Glomerular visceral epithelial cell (primary cell): ENCODE data around the gene SNAPC2.

Experiments
- DNase-seq: peaks from one replicate; pipeline ENCODE4 v3.0.0-alpha.2; 2016; ENCODE audit errors: extremely low spot score

The SNAPC2 gene

DNA sequence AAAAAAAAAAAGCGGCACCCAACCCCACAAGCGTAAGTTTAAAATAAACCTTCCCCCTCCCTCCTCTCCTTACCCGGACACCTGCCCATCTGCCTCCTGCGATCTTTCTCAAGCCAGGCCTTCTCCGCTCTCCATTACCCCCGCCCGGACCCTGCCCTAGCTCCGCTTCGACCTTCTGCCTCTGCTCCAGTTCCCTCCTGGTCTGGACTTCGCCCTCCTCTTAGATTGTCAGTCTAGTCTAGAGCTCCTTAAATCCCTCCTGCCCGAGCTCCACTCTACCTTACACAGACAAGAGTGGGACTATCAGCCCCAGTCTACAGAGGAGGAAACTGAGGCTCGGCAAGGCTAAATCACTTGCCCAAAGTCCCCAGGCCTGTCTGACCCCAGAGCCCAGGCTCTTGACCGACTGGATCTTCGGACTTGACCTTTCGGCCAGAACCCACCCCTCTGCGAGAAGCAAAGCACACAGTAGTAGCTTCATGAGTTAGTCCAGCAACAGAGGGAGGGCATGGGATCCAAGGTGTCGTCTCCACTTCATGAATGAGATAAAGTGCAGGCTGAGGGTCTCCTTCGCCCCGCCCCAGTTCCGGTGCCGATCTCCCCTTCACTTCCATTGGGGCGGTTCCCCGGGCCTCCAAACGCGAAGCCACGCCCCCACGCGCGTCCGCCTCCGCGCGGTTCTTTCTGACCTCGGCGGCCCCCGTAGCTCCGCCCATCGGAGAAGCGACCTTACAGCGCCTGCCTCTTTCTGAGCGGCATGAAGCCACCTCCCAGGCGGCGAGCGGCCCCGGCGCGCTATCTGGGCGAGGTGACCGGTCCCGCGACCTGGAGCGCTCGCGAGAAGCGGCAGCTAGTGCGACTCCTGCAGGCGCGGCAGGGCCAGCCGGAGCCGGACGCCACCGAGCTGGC is at the start of gene SNAPC2:
TSS of gene SNAPC2 (plus strand) at position 729 of the 909 bp plus-strand sequence. CDS start at position 758, 29 bp downstream.
- peak; percentile 97 for DNase-seq

DNA sequence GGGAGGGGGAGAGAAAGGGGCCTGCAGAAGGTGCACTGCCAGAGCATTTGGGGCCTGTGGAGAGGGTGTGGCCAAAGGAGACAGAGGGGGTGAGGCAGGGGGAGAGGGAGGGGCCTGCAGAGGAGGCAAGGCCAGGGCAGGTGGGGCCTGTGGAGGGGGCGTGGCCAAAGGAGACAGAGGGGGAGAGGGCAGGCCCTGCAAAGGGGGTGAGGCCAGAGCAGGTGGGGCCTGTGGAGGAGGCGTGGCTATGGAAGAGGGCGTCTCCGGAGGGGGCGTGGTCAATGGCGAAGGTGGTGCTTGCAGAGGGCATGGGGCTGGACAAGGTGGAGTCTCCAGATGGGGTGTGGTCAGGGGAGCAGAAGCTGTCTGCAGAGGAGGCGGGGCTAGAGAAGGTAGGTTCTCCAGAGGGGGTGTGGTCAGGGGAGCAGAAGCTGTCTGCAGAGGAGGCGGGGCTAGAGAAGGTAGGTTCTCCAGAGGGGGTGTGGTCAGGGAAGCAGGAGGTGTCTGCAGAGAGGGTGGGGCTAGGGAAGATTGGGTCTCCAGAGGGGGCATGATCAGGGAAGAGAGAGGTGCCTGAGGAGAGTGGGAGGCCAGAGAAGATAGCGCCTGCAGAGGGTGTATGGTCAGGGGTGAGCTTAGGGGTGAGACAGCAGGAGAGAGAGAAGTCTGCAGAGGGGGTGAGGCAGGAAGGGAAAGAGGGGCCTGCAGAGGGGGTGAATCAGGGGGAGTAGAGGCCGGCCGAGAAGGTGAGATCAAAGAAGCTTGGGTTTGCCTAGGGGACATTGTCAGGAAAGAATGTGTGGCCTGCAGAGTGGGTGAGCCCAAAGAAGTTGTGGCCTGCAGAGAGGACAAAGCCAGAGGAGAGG is 49.3 kb upstream of the SNAPC2 start:
- DNase-seq = peak; percentile 69

DNA sequence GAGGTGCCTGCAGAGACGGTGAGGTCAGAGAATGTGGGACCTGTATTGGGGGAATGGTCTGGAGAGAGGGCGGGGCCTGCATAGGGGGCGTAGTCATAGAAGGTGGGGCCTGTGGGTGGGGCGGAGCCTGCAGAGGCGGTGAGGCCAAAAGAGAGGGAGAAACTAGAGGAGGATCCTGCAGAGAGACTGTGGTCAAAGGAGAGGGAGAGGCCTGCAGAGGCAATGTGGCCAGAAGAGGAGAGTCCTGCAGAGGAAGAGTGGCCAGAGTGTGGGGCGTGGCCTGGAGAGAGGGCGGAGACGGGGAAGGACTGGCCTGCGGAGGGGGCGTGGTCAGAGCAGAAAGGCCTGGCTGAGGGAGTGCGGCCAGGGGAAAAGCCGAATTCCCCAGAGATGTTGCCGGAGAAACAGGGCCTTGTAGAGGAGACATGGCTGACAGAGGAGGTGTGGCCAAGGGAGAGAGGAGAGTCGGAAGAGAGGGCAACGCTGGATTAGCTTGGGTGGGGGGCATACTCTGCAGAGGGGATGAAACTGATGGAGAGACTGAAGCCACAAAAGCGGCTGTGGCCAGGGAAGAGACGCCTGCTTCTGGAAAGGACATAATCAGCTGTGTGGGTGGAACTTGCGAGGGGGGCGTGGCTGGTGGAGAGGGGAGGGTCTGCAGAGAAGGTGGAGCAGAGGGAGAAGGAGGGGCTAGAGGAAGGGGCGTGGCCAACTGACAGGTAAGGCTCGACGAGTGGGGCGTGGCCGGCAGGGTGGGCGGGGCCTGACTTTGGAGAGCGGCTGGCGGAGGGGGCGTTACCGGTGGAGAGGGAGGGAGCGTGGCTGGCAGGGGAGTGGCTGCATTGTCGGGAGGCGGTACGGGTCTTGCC is 48.5 kb upstream of the SNAPC2 start:
- peak; percentile 91 for DNase-seq

- DNase-seq = no peak
Measured at GRCh38 chr19:7872306-7873204, 47.6 kb upstream of the SNAPC2 start.

GRCh38 chr19:7873304-7874075 is 46.6 kb upstream of the SNAPC2 start:
- DNase-seq = no peak

DNA sequence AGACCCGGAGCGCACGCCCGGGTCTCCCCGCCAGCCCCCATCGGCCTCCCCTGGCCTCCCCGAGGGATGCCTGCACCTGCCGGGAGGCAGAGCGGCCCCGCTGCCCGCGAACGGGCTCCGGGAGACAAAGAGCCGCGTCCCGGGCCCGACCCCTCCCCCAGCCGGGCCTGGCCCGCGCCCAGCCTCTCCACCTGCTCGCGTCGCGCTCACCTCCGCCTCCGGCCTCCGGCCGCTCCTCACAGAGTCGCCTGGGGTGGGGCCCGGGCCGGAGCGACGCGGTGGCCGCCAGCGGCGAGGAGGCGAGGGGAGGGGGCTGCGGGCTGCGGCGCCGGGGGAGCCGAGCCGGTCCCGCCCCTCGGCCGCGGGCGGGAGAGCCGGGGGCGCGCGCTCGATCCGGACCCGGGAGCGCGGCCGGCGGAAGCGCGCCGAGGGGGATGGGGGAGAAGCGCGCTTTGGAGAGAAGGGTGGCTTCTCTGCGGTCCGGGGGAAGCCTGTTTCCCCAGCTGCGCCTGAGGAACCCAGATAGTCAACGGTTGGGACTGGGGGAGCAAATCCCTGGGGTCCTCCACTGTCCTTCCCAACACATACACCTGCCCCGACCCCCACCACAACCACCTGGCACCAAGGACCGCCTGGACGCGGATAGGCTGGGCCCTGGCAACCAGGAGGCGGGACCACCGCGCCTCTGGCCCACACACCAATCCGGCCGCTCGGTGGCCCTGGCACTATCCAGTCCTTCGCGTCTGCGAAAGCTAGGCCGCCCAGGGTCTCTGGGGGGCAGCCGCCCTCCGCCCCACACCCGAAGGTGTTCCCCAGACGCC is 45.9 kb upstream of the SNAPC2 start, which contains the start of gene PRR36:
TSS of gene PRR36 (minus strand) at position 315 of the 821 bp plus-strand sequence. CDS start 701 bp downstream, outside the sequence.
- peak; percentile 44 for DNase-seq

GRCh38 chr19:7874897-7875273 is 45.3 kb upstream of the SNAPC2 start:
- no peak for DNase-seq

- DNase-seq = no peak
Measured at GRCh38 chr19:7877249-7877836, 42.8 kb upstream of the SNAPC2 start.

GRCh38 chr19:7879111-7879807 is 40.9 kb upstream of the SNAPC2 start:
- no peak for DNase-seq

DNA sequence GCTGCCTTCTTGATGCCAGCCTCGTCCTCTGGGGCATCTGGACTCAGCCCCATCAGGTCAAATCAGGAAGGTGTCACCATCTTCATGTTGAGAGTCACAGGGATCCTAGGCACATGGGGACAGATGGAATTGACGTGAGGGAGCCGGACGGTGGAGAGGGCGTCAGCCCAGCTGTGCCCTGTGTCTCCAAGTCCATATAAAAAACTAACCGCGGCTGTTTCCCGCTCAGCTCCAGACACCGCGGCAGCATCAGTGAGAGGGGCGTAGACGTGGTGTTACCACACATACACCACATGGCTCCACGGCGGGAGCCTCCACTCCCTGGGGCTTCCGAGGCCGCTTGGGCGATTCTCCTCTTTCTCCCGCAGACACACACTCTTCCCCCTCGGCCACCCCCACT is 40.3 kb upstream of the SNAPC2 start:
- DNase-seq = no peak

- DNase-seq = no peak
Measured at GRCh38 chr19:7881910-7882309, 38.2 kb upstream of the SNAPC2 start.

GRCh38 chr19:7883105-7883504 is 37.0 kb upstream of the SNAPC2 start:
- DNase-seq = no peak

- no peak for DNase-seq
Measured at GRCh38 chr19:7883796-7884570, 36.2 kb upstream of the SNAPC2 start.

DNA sequence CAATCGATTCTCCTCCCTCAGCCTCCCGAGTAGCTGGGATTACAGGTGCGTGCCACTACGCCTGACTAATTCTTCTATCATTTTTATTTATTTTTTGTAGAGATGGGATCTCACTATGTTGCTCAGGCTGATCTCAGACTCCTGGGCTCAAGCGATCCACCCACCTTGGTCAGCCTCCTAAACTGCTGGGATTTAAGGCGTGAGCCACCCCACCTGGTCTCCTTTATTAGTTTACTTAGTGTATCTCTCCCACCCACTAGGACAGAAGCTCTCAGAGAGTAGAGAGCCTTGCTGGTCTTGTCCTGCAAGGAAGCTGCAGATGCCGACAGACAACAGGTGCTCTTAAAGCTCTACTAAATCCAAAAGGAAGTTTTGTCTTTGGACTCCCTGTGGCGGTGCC is 34.3 kb upstream of the SNAPC2 start:
- DNase-seq = no peak

DNA sequence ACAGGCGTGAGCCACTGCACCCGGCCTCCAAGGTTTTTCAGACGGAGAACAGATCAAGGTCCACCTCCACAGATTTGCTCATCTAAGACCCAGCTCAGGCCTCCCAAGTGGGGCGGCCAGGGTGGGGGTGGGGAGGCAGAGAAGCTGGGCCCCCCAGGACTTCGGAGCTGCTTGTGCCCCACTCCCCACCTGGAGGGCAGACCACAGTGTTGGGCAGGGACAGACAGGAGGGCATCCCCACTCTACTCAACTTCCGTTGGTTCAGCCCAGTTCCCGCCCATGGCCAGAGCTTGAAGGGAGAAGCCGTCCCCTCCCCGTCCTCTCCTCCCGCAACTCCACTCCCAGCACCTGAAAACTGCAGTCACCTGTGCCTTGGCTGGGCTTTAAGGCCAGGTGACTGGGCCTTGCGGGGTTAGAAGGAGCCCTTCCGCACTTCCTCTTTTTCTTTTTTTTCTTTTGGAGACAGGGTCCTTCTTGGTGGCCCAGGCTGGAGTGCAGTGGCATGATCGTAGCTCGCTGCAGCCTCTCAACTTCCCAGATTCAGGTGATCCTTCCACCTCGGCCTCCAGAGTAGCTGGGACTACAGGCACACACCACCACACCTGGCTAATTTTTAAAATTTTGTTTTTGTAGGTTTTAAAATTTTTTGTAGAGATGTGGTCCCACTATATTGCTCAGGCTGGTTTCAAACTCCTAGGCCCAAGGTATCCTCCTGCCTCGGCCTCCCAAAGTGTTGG is 32.6 kb upstream of the SNAPC2 start:
- no peak for DNase-seq

GRCh38 chr19:7888145-7888825 is 31.9 kb upstream of the SNAPC2 start, which contains the start of gene LRRC8E:
LRRC8E (plus strand) TSS chr19:7888510; CDS start chr19:7895604, 7,094 bp downstream.
- peak; percentile 86 for DNase-seq
